HG03565 (cell line): ENCODE data around the gene SETD2.
"Not testable (repeated sequence)": the region's sequence is repeated elsewhere in the genome, so short reads cannot be mapped to it uniquely, and the experiment has no call there.

ENCODE experiments used
- ATAC-seq: cut with Tn5 transposase; IDR thresholded peaks from one replicate; pipeline ENCODE4 v1.9.1; 2021; ENCODE audit warnings: mild to moderate bottlenecking, moderate library complexity; ENCODE audit not compliant: unreplicated experiment

SETD2 gene

DNA sequence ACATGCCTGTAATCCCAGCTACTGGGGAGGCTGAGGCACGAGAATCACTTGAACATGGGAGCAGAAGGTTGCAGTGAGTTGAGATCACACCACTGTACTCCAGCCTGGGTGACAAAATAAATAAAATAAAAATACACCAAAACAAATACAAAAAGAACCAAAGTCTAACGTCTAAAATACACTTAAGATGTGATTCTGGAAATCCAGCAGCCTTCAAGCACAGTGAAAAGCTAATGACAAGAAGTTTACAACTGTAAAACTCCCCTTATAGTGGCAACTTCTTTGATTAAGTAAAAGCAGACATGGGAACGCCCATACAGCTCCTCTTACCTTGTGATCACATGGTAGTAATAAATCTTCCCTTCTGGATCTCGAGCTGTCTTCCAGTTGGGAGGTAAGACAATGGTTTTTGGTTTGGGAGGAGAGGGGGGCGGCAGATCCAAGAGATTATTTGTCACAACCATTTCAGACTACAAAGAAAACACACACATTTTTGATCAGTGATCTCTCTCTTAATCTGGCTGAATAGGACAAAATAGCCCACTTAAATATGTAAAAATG lies 121.6 kb downstream of the SETD2 start:
- ATAC-seq, result no peak

DNA sequence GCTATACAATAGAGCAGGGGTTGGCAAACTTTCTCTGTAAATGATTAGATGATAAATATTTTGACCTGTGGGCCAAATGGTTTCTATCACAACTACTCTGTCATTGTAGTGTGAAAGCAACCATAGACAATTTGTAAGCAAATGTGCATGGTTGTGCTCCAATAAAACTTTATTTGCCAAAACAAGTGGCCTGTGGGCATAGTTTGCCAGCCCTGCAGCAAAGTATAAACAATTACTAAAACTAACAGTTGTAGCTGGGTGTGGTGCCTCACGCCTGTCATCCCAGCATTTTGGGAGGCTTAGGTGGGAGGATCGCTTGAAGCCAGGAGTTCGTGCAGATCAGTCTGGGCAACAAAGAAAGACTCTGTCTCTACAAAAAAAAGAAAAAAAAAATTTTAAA lies 122.8 kb downstream of the SETD2 start:
- ATAC-seq, result no peak

DNA sequence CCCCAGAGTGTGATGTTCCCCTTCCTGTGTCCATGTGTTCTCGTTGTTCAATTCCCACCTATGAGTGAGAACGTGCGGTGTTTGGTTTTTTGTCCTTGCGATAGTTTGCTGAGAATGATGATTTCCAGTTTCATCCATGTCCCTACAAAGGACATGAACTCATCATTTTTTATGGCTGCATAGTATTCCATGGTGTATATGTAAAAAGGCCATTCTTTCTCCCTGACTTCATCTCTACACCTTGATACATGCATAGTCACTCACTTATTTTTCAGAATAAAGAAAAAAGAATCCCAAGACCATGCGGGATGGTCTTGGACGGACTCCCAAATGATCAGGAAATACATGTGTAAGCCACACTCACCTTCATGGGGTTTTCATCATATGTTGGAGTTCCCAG lies 126.6 kb downstream of the SETD2 start:
- not testable (repeated sequence) for ATAC-seq

DNA sequence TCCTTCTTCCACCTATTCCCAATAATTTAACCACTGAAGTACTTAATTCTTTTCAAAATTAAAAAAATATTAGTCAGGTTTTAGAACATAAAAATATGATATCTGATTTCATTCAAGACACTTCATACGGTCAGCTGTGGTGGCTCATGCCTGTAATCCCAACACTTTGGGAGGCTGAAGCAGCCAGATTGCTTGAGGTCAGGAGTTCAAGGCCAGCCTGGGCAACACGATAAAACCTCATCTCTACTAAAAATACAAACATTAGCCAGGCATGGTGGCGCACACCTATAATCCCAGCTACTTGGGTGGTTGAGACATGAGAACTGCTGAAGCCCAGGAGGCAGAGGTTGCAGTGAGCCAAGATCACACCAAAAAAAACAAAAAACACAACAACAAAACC lies 127.8 kb downstream of the SETD2 start:
- no peak for ATAC-seq

DNA sequence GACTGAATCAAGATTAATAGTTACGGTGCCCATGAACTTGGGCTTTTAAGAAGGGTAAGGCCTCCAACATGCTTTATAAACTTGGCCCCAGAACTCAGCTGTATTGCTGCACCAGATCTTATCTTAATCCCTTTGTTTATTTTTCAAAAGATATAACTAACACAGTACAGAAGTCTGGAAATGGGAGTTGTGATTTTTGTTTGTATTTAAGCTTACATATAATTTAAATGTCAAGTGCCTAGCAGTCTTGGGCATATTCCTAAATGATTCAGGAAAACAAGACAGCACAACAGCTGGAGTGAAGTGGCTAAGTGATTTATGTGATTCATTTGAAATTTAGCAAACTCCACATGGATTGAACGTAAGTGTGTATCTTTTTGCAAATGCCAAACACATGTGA lies 128.3 kb downstream of the SETD2 start:
- no peak for ATAC-seq

DNA sequence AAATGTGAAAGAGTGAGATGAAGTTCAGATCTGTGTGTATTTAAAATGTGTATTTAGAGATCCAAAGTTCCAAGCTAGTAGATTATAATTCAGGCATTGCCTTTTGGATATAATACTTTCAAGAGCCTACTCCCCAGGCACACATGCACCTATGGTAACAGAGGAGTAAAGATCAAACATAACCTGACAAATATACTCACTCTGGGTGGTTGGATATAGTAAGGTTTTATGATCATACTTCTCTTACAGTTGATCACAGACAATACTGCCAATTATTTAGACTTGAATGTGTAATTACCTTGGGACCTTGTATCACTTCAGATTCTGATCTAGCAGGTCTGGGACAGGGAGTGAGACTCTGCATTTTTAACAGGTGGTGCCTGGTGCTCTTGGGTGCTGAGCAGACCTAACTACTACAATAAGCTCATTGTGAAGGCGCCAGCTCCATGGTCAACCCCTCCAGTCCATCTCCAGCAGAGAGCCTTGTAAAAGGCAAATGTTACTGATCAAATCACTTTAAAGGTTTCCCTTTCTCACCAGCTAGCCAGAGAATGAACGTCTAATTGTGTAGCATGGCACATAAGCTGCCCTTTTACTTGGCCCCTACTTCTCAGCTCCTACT lies 128.9 kb downstream of the SETD2 start:
- no peak for ATAC-seq

DNA sequence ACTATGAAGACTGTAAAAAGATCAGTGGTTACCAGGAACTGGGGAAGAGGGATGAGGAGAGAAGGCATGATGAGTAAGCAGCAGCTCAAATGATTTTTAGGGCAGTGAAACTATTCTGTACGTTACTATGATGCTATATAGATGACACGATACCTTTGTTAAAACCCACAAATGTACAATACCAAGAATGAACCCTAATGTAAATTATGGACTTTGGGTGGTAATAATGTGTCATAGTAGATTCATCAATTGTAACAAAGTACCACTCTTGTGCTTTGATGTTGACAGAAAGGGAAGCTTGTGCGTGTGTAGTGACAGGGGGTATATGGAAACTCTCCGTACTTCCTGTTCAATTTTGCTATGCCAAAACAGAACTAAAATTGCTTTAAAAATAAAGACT lies 132.9 kb downstream of the SETD2 start:
- ATAC-seq, result not testable (repeated sequence)

DNA sequence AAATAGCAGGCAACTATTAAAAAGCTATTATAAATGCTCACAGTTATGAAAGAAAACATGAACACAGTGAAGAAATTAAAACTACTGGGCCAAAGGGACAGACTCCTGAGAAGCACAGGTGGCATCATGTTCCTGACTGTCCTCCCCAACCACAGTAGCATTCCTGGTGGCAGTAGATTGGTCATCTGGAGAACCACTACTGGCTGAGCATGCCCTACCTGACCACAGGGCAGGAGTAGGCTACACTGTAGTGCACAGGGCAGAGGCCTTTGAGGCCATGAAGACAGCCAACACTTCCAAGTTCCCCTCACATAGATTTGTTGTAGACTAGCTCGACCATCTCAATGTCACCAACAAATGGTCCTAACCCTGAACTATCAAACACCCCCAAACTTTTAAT lies 135.2 kb downstream of the SETD2 start:
- ATAC-seq, result no peak

DNA sequence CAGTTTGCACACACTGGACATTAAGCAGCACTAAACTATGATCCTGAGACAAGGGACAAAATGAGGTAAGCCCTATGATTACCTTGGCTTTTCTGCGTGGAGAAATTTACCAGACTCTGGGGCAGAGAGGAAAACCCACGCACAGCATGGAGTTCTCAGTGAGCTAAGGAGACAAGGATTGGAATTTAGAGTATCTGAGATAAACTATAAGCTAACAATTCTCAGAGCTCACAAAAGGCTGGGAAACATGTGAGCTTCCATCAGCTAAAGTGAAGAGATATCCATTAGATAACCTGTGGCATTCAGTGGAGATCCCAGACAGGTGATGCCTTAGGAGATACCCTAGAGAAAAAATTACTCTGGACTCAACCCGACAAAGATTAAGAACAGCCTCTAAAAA lies 135.8 kb downstream of the SETD2 start:
- no peak for ATAC-seq

DNA sequence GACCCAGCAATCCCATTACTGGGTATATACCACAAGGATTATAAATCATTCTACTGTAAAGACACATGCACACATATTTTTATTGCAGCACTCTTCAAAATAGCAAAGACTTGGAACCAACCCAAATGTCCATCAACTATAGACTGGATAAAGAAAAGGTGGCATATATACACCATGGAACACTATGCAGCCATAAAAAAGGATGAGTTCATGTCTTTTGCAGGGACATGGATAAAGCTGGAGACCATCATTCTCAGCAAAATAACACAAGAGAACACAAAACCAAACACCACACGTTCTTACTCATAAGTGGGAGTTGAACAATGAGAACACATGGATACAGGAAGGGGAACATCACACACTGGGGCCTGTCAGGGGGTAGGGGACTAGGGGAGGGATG lies 137.5 kb downstream of the SETD2 start:
- ATAC-seq, result not testable (repeated sequence)

DNA sequence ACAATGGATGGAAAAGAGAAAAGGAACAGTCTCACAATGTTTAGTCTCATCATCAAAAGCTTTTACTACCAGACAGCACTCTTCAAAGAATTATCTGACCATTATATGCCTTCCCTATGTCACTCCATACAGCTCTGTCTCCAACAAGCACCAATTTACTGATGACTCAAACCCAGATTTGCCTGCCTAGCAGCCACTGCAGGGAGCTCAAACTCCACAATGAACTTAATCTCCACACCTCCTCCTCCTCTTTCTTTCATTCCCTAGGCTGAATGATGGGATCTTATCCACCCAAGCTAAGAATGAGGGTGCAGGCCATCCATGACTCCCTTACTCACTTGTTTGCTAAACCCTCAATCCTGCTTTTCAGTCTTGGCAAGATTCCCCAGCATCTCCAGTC lies 139.0 kb downstream of the SETD2 start:
- ATAC-seq, result no peak

DNA sequence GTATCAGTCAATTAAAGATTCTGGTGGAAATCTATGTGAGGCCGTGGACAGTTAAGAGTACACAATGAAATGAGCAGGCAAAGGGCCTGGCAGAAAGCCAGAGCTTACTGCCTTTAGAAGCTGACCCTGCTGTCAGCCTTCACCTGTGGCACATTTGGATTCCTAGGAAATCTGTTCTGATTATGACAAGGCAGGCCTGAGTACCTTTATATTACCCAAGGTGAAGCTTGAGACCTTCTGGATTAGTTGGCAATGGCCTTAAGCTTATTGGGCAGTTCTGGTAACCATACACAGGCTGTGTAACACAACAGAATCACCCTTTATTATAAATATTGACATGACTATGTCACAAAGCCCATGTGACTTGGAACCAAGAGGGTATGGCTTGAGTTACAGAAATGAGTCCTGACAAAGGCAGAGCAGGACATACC lies 141.3 kb downstream of the SETD2 start:
- no peak for ATAC-seq

DNA sequence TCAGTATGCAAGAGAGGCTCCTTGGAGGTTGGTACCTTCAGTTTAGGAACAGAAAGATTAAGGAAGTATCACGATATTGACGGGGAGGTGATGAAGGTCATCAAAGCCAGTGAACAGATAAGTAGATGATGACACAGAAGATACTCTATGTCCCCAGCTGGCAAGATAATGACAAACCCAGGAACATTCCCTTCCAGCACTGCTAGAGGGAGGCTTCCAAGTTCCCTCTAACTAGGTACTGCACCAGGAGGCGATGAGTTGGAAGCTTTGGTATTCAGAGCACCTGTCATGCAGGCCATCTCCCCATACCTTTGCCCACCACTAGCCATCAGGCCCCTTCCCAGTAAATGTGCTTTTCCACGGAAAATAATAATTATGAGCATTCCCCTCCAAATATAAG lies 143.6 kb downstream of the SETD2 start:
- ATAC-seq, result no peak

DNA sequence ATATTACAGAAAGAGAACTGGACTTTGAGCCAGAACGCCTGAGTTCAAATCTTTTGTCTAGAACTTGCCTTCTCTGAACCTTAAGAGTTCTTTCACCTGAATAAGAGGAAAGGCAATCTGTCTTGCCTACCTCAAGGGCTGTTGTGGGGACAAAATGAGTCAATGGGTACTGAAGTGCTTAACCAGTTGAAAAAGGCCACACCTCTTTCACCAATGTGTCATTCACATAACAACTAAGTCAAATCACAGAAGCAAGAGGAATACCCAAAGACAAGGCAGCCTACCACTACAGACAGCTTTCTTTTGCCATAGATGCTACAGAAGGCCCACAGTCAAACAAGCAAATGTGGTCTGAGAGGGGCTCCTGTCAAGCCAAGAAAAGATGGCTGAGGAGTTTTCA lies 144.7 kb downstream of the SETD2 start:
- peak; percentile 47 for ATAC-seq

DNA sequence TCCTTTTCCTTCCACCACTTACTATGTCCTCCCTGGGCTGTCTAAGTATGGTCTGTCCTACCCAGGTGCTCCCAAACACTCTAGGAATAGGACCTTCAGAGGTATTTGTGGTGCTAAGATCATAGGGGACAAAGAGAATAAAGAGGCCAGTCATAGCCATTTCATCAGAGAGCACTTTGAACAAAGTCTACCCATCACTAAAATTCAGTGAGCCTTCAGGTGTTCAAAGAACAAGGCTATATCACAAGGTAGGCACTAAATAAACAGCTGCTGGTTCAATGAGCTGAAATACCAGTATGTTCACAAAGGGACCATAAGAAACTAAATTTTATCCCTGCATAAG lies 145.7 kb downstream of the SETD2 start:
- no peak for ATAC-seq

DNA sequence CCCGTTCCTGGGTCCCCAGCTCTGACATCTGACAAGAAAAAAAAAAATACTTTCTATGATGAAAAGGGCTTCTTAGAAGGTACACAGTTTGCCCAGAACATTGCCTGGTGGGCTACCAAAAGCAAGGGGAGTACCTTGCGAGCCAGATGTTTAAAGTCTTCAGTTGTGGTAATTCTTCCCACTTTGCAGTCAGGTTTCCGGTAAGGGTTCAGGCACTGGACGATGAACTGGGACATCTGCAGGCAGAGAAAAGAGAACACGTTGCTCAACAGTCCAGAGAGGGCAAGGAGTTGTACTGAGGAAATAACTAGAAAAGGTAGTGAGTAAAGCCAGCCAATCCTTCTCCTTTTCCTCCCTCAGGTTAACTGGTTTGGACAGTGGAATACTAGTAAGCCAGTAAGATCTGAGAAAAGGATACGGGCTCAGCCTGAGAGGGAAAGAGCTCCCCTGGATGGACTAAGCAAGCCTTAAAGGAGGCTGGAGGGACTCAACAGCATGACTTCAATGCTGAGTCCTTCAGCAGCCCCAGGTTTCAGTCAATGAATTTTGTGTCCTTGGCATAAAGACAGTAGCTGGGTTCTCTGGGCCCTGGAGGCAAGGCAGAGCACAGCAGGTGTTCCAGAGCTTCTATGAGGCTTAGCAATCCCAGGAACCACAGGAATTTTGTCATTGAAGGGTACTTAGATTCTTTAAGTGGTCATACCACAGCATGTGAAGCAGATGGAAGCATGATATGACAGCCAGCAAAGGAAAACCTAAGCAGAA lies 146.2 kb downstream of the SETD2 start:
- ATAC-seq, result no peak

DNA sequence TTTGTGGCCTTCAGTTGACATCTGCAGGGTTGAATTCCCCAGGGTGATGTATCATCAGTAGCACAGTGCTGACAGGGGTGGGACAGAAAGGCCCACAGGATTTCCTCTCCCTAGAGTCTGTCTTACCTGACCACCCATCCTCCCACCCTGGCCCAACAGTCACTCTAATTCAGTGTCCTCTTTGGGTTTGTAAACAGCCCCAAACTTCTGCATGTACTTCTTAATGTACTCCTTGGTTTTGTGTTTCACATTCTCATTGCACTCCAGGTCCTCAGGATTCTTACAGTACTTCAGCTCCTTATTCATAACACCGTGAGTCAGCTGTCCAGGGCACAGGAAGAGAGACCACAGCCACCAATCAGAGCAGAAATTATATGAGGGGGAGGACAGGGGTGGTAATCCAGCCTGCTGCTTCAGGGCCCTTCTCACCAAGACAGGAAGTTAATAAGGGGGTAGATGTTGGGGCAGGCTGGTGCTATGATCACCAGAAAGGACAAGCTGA lies 146.9 kb downstream of the SETD2 start:
- no peak for ATAC-seq

DNA sequence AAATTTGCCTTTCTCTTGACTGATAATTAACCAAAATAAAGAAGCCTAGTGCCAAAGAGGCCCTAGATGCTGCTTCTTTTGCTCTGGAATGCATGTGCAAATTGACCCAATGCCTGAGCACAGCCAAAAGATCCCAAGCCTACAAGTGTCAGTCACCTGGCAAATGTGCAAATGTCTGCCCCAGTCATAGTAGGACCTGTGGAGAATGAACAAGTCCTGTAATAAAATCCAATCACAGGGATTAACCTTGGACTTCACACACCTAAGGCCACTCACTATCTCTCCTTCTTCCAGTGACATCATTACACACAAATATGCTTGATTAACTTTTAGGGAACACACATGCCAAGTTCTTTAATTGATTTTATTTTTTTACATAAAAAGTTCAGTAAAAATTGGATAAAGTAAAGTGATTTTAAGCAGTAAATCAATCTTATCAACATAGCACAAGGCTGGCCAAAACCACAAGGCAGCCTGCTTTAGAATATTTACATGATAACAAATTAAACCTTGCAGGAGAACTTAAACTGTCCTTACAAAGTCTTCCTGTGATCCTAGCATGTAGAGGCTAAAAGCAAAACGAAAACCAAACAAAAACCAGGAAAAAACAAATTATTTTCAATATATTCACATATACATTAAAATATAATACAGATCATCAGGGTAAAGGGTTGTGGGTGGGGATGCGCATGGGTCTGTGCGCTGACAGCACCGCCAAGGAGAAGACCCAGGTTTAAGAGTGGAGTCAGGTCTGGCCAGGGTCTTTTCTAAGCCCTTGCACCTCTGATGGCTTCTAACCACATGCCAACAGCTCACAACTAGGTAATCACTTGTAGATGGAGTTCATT lies 147.6 kb downstream of the SETD2 start:
- ATAC-seq, result no peak

DNA sequence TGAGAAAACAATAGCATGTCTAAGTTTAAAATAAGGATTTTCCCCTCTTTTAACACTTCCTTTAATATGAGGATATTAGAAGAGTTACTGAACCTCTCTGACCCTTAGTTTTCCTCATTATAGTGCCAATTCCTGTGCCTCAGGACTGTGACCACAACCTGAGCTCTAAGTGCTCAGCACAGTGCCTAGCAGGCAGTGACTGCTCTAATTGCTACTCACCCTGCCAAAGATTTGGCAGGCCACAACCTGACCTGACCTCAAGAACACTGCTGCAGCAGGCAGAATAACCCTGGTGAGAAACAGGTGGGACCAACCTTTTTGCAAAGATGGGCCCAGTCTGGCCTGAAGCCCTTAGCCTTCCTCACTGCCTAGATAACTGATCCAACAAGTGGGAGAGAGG lies 148.8 kb downstream of the SETD2 start:
- no peak for ATAC-seq

DNA sequence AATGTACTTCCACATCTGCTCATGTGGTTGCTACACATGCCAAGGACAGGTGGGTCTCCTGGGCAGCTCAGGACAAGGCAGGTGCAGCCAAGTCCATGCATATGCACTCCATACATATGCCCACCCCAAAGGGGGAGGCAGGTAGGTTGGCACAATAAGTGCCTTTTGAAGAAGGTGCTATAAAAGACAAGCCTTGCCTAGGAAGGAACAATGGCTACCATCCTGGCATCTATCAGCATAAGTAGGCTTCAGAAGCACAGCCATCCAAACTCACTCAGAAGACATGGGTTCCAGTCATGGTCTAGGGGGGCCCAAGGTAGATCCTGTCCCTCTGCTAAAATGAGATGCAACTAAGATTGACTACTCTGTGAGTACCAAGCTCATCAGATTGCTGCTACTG lies 149.9 kb downstream of the SETD2 start:
- ATAC-seq, result no peak

DNA sequence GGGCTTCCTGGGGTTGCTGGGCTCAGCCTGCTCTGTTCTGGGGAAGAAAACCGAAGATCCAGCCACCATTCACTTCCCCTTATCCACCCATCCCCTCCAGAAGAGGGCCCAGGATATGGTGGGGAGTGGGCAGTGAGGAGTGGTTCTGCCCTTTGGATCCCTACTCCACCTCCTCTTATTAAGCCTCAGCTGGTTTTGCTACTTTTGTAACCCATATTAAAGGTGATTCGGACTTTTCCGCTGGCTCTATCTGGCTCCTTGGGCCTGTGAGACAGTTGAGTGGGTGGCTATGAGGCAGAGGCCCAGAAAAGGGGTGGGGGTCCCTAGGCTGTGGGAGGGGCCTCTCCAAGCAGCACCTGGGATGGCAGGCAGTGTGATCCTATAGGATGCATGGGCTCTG lies 150.7 kb downstream of the SETD2 start:
- no peak for ATAC-seq
